DOHH2 (cell line): ENCODE results near the gene TBL3.

Source experiments
- CTCF ChIP-seq: fragments of 200-600 bp; sonication (generic); IDR thresholded peaks from one replicate; pipeline ENCODE4 v1.5.1; 2014; ENCODE audit warnings: antibody characterized with exemption, mild to moderate bottlenecking, low read depth, low read length; ENCODE audit not compliant: poor library complexity, severe bottlenecking
- EZH2phosphoT487 ChIP-seq: fragments of 200-600 bp; sonication (generic); IDR thresholded peaks from 2 replicates; pipeline ENCODE4 v1.6.1; 2017; ENCODE audit warnings: borderline replicate concordance, mild to moderate bottlenecking, antibody characterized with exemption, low read length, moderate library complexity, mixed read lengths

- TF ChIP-seq CTCF = no peak
- TF ChIP-seq EZH2phosphoT487 = no peak
These were observed 57.5 kb downstream of the TBL3 start for GRCh38 chr16:2029350-2029749.
